CD4-positive, alpha-beta T cell (primary cell): ENCODE measurements around the gene ASXL1. TPM values are rescaled to one million over a fixed set of nuclear protein-coding genes. Genes with fewer than 3 reads are reported as not detected.

Experiments
- ATAC-seq: fragments of 200-7000 bp; cut with Tn5 transposase; one replicate; pipeline ENCODE4 v1.10.0; 2022; ENCODE audit warnings: mild to moderate bottlenecking; ENCODE audit not compliant: poor library complexity
- CTCF ChIA-PET: fragments of 350-600 bp; sonication (Branson Sonifier 250); formaldehyde crosslinking; loops from one replicate; lab custom pipeline; 2021; ENCODE audit warnings: antibody characterized with exemption, inconsistent platforms; lab: Charles Lee
- POLR2A ChIA-PET: fragments of 350-600 bp; sonication (Branson Sonifier 250); formaldehyde crosslinking; loops from one replicate; lab custom pipeline; 2021; ENCODE audit warnings: antibody characterized with exemption, inconsistent platforms; lab: Charles Lee
- DNase-seq, 14 experiments: peaks; one replicate each; pipeline ENCODE4 v3.0.0-alpha.2; 2013 to 2020; ENCODE audit warnings: mixed read lengths in 2 of 14
- H3K27ac ChIP-seq, 2 donors: one replicate each; pipeline versions ENCODE4 v1.5.1 to v1.7.0; 2013; ENCODE audit warnings: low read length in 2 of 2, low read depth in 1 of 2, mild to moderate bottlenecking in 1 of 2
- H3K27me3 ChIP-seq, 2 experiments: 1 replicate in 1 of 2; 2 replicates in 1 of 2; pipeline versions ENCODE4 v1.6.1 to v1.7.0; 2013; ENCODE audit warnings: low read length in 2 of 2, control low read depth in 1 of 2, mild to moderate bottlenecking in 1 of 2, moderate library complexity in 1 of 2; ENCODE audit not compliant: insufficient read depth in 2 of 2, control insufficient read depth in 1 of 2
- H3K36me3 ChIP-seq: one replicate; pipeline ENCODE4 v1.6.1; 2013; ENCODE audit warnings: low read length, control low read depth; ENCODE audit not compliant: insufficient read depth
- H3K4me1 ChIP-seq: one replicate; pipeline ENCODE4 v1.6.1; 2013; ENCODE audit warnings: low read length, control low read depth; ENCODE audit not compliant: insufficient read depth
- H3K4me3 ChIP-seq: one replicate; pipeline ENCODE4 v1.5.1; 2013; ENCODE audit warnings: mild to moderate bottlenecking, low read length, moderate library complexity
- H3K9me3 ChIP-seq, 2 experiments: 1 replicate in 1 of 2; 2 replicates in 1 of 2; pipeline versions ENCODE4 v1.6.1 to v1.7.0; 2013; ENCODE audit warnings: low read length in 2 of 2, mild to moderate bottlenecking in 2 of 2, control low read depth in 1 of 2, moderate library complexity in 1 of 2; ENCODE audit not compliant: control insufficient read depth in 1 of 2, insufficient read depth in 1 of 2
- H3K27ac Mint-ChIP-seq: one replicate; pipeline ENCODE4 v1.8.0; 2020; ENCODE audit warnings: mixed read lengths
- H3K27me3 Mint-ChIP-seq: one replicate; pipeline ENCODE4 v1.8.0; 2021; ENCODE audit warnings: mixed read lengths
- H3K36me3 Mint-ChIP-seq: one replicate; pipeline ENCODE4 v1.8.0; 2021; ENCODE audit warnings: low read depth, mixed read lengths
- H3K4me1 Mint-ChIP-seq: one replicate; pipeline ENCODE4 v1.8.0; 2021; ENCODE audit warnings: low read depth, mixed read lengths
- H3K4me3 Mint-ChIP-seq: one replicate; pipeline ENCODE4 v1.8.0; 2020; ENCODE audit warnings: mild to moderate bottlenecking, mixed read lengths
- H3K9me3 Mint-ChIP-seq: one replicate; pipeline ENCODE4 v1.8.0; 2020; ENCODE audit warnings: mixed read lengths
- intact Hi-C, 2 experiments: fragments of 100-400 bp; cut with DNase I in 1 of 2; cut with micrococcal nuclease in 1 of 2; formaldehyde crosslinking; loops; one replicate each; pipeline versions ENCODE4 v1.15.1 to v1.9.0; 2023 to 2025; cut with DNase I, micrococcal nuclease
- total RNA-seq, 174 experiments: library from RNA in 2 of 174; stranded (reverse) in 2 of 174; gene quantifications; one replicate each; pipeline ENCODE4 v1.2.3 and lab custom pipeline; 2021 to 2026
- TF ChIP-seq, protein P1 (sequence below): fragments of 200-600 bp; IDR thresholded peaks from one replicate; pipeline ENCODE4 v1.8.0; 2022; ENCODE audit warnings: antibody characterized with exemption, mild to moderate bottlenecking

ASXL1 gene
- total RNA-seq, 2 experiments from 2014 or later: 213 to 222 TPM

DNA sequence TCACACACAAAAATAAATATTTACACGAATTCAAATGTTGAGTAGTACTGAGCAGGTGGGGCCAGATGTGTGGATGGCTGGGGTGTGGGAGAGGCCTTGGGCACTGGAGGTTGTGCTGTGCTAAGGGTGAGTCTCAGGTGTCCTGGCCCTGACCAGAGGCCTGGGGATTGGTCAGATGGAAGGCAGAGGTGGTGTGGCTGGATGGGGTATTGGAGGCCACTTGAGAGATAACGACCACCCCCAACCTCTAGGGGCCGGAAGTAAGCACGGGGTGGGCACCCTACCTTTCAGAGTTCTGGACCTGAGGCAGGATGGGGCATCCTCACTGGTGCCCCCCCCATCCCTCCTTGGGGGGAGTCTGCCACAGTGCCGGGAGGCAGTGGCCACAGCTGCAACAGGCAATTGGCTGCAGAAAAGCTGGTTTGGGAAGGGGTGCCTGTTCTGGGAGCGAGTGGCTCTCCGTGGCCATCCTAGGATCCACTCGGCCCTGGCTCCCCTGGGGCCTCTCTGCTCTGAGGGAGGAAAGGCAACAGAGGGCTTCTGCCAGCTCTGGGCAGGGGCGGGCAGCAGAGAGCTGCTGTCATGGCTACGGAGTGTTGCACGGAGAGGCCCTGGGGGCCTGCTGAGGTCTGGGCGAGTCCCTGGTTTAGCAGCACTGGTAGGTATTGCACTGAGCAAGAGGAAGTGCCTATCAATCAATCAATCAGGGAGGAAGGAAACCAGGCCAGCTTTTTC is 87.6 kb downstream of the ASXL1 start:
- CTCF ChIA-PET: no interaction called here
- Mint-ChIP-seq H3K36me3 (peaks cover 74% of the 10 kb centered on the region), H3K4me3 (no peak overlapping the region), H3K27me3 (no peaks in the 10 kb centered on the region), H3K4me1 (peaks cover 28% of the 10 kb centered on the region), H3K9me3 (no peaks in the 10 kb centered on the region), H3K27ac (peak overlapping the region; percentile 65)
- Histone ChIP-seq H3K9me3 (no peaks in the 10 kb centered on the region), H3K27me3 (no peaks in the 10 kb centered on the region), H3K4me1 (peaks cover 15% of the 10 kb centered on the region), H3K4me3 (no peak overlapping the region), H3K36me3 (peaks cover 80% of the 10 kb centered on the region), H3K27ac (no peak overlapping the region)
- peak in 4 of 14 experiments; percentile 0 to 31 (median 22) for DNase-seq
- POLR2A ChIA-PET: interaction anchor here (1.5 kb wide), 1 partner anchor 39 kb away, joined by 4 read pairs; no protein-coding TSS in a partner anchor
- TF ChIP-seq, protein P1, sequence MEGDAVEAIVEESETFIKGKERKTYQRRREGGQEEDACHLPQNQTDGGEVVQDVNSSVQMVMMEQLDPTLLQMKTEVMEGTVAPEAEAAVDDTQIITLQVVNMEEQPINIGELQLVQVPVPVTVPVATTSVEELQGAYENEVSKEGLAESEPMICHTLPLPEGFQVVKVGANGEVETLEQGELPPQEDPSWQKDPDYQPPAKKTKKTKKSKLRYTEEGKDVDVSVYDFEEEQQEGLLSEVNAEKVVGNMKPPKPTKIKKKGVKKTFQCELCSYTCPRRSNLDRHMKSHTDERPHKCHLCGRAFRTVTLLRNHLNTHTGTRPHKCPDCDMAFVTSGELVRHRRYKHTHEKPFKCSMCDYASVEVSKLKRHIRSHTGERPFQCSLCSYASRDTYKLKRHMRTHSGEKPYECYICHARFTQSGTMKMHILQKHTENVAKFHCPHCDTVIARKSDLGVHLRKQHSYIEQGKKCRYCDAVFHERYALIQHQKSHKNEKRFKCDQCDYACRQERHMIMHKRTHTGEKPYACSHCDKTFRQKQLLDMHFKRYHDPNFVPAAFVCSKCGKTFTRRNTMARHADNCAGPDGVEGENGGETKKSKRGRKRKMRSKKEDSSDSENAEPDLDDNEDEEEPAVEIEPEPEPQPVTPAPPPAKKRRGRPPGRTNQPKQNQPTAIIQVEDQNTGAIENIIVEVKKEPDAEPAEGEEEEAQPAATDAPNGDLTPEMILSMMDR: no peak
- no peak for ATAC-seq
- intact Hi-C loops: loop anchor here in 1 of 2 experiments (5.0 kb wide), 1 partner anchor 37 kb away; no protein-coding TSS in a partner anchor

- H3K27ac Mint-ChIP-seq: peak overlapping the region; percentile 65
- H3K36me3 Mint-ChIP-seq: peaks cover 73% of the 10 kb centered on the region
- H3K4me1 Mint-ChIP-seq: peaks cover 24% of the 10 kb centered on the region
- no peaks in the 10 kb centered on the region for H3K27me3 Mint-ChIP-seq
- Histone ChIP-seq H3K36me3 (peaks cover 85% of the 10 kb centered on the region), H3K9me3 (no peaks in the 10 kb centered on the region), H3K27ac (peak overlapping the region in 1 of 2 donors; percentile 33), H3K4me1 (peaks cover 15% of the 10 kb centered on the region), H3K4me3 (no peak overlapping the region), H3K27me3 (no peaks in the 10 kb centered on the region)
- DNase-seq (peak in 2 of 14 experiments; percentile 1 to 30), ATAC-seq (no peak)
- ChIA-PET POLR2A (no interaction called here), CTCF (interaction anchor here (0.7 kb wide), 1 partner anchor 15 kb away, joined by 3 read pairs; no protein-coding TSS in a partner anchor)
- H3K4me3 Mint-ChIP-seq: no peak overlapping the region
- H3K9me3 Mint-ChIP-seq: no peaks in the 10 kb centered on the region
- TF ChIP-seq, protein P1: no peak
- intact Hi-C loops: loop anchor here in 1 of 2 experiments (5.0 kb wide), 1 partner anchor 36 kb away; no protein-coding TSS in a partner anchor
Observed at GRCh38 chr20:32446301-32447100, 88.4 kb downstream of the ASXL1 start.

DNA sequence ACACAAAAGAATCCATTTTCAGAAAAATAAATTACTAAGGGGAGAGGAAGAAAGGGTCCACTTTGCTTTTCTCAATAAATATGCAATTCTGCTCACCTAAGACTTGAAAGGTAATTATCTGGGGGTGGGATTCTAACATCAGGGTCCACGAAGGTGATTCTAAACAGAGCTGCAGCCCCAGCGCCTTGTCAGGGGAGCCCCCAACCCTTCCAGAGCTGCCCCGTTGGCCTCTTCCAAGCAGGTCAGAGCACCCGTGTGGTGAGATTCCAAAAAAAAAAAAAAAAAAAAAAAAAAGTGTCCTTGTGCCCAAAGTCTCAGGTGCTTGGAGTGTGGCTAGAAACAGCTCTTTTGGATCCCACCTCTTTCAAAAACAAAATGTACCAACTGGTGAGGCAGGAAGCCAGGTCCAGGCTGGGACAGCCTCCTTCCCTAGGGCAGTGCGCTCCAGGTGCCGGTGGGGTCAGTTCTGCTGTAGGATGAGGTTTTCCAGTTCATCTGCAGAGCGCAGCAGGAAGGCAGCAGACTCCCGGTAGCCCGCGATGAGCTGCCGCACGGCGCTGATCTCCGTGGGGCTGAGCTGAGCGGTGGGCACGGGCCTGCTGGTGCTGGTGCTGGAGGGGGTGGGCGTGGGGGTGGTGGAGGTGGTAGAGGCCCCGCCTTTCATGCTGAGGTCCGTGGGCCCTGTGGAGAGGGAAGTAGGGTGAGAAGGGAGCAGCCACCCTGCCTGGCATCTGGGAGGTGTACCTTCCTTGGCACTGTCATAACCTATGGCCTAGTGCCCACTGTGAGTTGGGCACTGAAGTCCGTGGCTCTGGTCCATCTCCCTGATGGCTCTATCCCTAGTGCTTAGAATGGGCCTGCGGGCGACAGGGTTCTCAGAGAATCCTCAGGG is 89.3 kb downstream of the ASXL1 start:
- CTCF ChIA-PET: interaction anchor here (0.7 kb wide), 1 partner anchor 14 kb away, joined by 3 read pairs; no protein-coding TSS in a partner anchor
- H3K36me3 Mint-ChIP-seq: peaks cover 78% of the 10 kb centered on the region

More for the DNA sequence above, 89.3 kb downstream of the ASXL1 start:
- POLR2A ChIA-PET: no interaction called here
- TF ChIP-seq, protein P1: no peak
- Histone ChIP-seq H3K4me3 (no peak overlapping the region), H3K27me3 (no peaks in the 10 kb centered on the region), H3K27ac (peak overlapping the region in 1 of 2 donors; percentile 33), H3K36me3 (peaks cover 88% of the 10 kb centered on the region), H3K4me1 (peaks cover 15% of the 10 kb centered on the region), H3K9me3 (no peaks in the 10 kb centered on the region)
- ATAC-seq: no peak
- intact Hi-C loops: loop anchor here in 1 of 2 experiments (5.0 kb wide), 1 partner anchor 35 kb away; no protein-coding TSS in a partner anchor
- peaks cover 24% of the 10 kb centered on the region for H3K4me1 Mint-ChIP-seq
- H3K27me3 Mint-ChIP-seq: no peaks in the 10 kb centered on the region
- H3K4me3 Mint-ChIP-seq: no peak overlapping the region
- DNase-seq: no peak
- H3K27ac Mint-ChIP-seq: peak overlapping the region; percentile 65
- H3K9me3 Mint-ChIP-seq: no peaks in the 10 kb centered on the region
